Activated CD4-positive, alpha-beta T cell treated with anti-CD3 and anti-CD28 coated beads, Interleukin-2, amount 50 U/mL, for 48 hours (primary cell): ENCODE results near the gene LBHD2.
"Not testable (repeated sequence)": the region's sequence is repeated elsewhere in the genome, so short reads cannot be mapped to it uniquely, and the experiment has no call there.

ENCODE experiments used
- DNase-seq, 2 experiments: peaks; one replicate each; pipeline ENCODE4 v3.0.0-alpha.2; 2020

Gene LBHD2

GRCh38 chr14:103105580-103106150, 21.7 kb downstream of the LBHD2 start:
- DNase-seq = peak in 1 of 2 experiments; percentile 23

- DNase-seq = no peak
Observed at GRCh38 chr14:103107455-103107854, 23.4 kb downstream of the LBHD2 start.

- no peak for DNase-seq
Observed at GRCh38 chr14:103107941-103108748, 24.1 kb downstream of the LBHD2 start.

DNA sequence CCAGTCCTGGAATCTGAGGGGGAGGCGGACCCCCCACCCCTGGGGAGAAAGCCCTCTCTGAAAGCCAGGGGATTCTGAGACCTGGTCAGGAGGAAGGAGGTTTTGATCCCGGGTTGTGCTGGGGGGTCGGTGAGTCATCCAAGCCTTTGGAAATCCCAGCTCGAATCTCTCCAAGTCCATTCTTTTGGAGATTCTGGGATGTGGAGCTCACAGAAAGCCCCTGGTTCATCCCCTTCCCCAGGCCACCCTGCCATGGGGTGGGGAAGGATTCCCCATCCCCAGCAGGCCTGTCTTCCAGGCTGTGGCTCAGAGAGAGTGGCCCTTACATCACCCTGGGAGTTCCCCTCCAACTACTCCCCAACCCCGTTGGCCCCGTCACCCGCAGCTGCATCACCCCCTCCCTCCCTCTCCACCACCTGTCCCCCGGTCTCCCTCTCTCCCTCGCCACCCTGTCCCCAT, 24.8 kb downstream of the LBHD2 start:
- peak; percentile 28 to 38 for DNase-seq

DNA sequence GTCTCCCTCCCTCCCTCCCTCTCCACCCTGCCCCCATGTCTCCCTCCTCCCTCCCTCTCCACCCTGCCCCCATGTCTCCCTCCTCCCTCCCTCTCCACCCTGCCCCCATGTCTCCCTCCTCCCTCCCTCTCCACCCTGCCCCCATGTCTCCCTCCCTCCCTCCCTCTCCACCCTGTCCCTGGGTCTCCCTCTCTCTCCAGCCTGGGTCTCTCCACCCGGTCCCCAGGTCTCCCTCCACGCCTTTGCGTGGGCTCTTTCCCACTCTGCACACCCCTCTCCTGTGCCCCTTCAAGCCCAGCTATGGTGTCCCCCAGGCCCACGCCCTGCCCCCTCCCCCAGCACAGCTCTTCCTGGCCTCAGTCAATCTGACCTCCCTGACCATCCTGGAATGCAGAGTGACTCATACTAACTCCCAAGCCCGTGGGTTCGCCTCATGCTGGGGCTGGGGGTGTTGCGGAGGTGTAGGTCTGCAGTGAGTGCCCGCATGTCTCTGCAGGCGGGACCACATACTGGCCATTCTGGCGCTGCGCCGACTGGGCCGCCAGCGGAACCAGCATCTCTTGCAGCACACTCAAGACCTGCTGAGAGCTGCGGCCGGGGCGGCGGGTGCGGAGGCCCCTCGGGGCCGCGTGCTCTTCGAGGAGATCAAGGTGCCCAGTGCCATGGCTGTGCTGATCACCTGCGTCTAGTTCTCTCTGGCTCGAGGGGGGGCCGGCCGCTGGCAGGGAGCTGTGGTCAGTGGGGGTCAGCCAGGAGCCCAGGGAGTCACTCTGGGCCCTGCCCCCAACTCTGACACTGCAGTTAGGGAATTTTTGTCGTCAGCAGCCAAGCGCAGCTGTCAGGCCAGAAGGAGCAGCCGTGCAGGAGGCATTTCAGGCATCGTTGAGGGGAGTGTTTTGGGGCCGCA, 25.8 kb downstream of the LBHD2 start:
- DNase-seq = no peak

DNA sequence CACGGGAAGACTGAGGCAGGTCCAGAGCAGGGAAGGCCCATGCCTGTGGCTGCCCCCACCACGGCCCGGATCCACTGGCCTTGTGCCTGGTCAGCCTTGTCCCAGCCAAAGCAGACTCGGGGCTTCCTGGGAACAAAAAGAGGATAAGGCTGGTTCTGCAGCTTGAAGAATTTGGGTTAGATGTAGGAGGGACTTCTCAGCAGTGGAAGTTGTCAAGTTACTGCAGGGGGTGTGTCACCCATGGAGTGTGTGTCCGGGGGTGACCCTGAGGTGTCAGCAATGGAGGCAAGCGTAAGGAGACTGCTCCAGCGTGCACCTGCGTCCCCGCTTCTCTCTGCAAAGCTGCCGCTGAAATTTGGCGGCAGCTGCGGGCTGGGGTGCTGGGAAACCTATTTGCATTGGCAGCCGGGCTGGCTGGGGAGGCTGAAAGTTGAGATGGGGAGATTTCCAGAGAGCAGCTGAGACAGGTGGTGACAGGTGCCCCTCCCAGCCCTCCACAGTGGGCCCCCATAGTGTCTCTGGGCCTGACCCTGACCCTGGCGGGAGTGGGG, 26.7 kb downstream of the LBHD2 start:
- no peak for DNase-seq

- no peak for DNase-seq
Observed at GRCh38 chr14:103111232-103111868, 27.3 kb downstream of the LBHD2 start.

GRCh38 chr14:103112400-103113243, 28.6 kb downstream of the LBHD2 start:
- DNase-seq = no peak

GRCh38 chr14:103113303-103113702, 29.3 kb downstream of the LBHD2 start:
- no peak for DNase-seq

- DNase-seq = no peak
Observed at GRCh38 chr14:103113774-103114173, 29.8 kb downstream of the LBHD2 start.

GRCh38 chr14:103115086-103115679, 31.2 kb downstream of the LBHD2 start:
- not testable (repeated sequence) for DNase-seq

GRCh38 chr14:103115845-103116572, 32.0 kb downstream of the LBHD2 start:
- no peak for DNase-seq

- DNase-seq = no peak
Observed at GRCh38 chr14:103116636-103117035, 32.6 kb downstream of the LBHD2 start.

- not testable (repeated sequence) for DNase-seq
Observed at GRCh38 chr14:103117499-103117898, 33.5 kb downstream of the LBHD2 start.

DNA sequence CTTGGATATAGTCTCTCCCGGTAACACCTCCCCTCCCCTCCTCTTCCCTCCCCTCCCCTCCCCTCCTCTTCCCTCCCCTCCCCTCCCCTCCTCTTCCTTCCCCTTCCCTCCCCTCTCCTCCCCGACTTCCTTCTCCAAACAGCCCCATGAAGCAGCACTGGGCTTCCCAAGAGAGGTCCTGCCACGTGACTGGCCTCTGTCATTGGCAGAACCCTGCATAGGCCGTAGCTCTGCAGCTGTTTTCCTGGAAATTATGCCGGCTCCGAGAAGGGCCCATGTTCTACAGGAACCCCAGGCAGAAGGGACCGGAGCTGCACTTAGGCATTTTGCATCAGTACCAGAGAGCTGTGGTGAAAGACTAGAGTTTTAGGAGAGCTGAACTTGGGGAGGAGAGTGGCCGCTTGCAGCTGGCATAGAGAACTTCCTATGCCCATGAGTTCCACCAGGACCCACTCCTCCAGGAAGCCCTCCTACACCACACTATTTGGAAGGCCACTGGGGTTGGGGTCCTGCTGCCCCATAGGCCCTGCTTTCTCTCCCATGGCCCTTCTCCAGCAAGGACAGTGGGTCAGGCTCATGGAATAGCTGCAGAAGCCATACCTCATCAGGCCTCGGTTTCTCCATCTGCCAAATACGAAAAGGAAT, 34.1 kb downstream of the LBHD2 start:
- DNase-seq = no peak

GRCh38 chr14:103118663-103119404, 34.8 kb downstream of the LBHD2 start:
- DNase-seq = no peak

GRCh38 chr14:103119527-103119926, 35.5 kb downstream of the LBHD2 start:
- DNase-seq = not testable (repeated sequence)

DNA sequence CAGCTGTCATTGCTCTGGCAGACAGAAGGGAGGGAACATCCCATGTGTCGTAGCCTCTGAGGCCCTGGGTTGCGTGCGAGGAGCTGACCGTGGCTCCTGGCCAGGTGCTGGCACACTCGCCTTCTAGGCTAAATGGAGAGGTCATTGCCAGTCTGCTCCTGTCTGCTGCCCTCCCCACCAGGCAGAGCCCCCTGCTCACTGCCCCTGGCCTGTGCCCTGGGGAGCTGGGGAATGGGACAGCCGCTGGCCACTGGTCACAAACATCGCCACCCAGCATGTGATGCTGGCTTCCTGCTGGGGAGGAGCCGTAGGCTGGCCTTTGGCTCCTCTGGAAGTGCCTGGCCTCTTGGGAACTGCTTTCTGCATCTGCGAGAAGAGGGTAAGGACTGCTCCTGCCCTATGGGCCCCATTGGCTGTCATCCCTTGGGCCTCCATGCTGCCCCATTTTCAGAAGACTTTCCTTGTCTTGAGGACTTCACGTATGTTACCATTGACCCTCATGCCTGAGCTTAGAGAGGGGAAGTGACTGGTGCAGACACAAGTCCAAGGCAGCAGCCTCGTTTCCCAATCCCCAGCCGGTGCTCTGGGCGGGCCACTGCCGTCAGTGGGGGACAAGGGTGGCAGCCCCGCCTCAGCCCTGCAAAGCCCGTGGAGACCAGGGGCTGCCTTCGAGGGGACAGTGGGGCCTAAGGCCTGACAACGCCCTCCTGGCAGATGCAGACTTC, 37.3 kb downstream of the LBHD2 start:
- no peak for DNase-seq
